Activated gamma-delta T cell treated with anti-CD3 and anti-CD28 coated beads, Interleukin-2, amount 50 U/mL, for 16 hours (primary cell): Measurements from ENCODE around the gene ISL2.

Experiments
- DNase-seq: peaks from one replicate; pipeline ENCODE4 v3.0.0-alpha.2; 2020; ENCODE audit warnings: low read depth

The ISL2 gene

DNA sequence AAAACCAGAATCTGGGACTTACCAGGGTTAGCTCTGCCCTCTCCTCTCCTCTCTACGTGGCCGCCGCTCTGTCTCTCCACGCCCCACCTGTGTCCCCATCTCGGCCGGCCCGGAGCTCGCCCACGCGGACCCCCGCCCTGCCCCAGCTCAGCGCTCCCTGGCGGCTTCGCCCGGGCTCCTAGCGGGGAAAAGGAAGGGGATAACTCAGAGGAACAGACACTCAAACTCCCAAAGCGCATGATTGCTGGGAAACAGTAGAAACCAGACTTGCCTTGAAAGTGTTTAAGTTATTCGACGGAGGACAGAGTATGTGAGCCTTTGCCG is 5.4 kb downstream of the ISL2 start:
- no peak for DNase-seq

DNA sequence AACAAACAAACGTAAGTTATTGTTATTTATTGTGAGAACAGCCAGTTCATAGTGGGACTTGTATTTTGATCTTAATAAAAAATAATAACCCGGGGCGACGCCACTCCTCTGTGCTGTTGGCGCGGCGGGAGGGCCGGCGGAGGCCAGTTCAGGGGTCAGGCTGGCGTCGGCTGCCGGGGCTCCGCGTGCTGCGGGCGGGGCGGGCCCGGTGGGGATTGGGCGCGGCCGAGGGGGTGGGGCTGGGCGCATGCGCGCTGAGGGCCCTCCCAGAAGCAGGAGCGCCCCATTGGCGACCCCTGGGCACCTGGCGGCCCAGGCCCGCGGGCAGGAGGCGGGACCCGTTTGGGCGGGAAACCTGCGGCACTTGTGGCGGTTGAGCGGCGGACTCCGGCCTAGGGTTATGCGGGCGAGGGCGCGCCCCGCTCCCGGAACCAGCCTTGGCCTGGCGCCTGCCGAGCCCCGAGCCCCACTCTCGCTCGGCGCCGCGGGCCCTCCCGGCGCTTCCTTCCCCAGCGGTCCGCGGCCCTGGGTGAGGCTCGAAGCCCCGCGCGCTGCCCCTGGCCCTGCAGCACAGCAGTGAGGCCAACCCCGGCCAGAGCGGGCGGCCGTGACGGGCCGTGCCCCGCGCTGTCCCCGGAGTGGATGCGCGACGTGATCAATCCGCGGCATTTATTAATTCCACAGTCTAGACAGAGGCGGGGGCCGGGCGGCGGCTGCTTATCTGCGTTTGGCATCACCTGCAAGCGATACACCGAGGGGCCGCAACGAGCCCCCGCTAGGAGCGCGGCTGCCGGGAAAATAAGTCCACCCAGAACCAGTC is 6.0 kb downstream of the ISL2 start:
- no peak for DNase-seq

DNA sequence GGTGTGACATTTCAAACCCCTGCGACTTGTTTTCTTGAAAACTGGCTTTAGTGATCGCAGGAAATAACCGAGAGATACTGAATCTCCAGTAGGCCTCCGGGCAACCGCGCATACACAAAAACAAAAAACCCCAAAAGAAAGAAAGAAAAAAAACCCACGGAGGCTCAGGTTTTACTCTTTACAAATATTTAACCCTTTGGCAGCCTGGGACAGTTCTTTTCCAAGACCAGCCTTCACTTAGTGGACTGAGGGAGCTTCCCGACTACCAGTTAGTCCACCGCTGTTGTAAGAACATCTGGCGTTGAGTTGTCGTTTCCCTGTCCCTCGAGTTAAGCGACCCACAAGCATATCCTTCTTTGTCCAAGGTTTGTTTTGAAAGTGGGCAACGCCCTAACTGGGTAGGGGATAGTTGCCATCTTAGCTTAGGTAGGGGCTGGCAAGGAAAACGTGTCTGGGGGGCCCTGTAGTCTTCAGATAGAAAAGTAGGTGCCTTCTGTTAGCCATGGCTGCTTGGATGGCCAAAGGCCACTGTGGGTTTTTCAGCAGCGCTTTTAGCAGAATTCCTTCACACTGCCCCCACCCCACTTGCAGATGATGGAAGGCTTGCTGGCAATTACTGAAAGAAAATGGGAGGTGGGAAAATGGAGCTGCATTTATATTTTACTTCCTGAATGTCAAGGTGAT is 6.9 kb downstream of the ISL2 start:
- no peak for DNase-seq

DNA sequence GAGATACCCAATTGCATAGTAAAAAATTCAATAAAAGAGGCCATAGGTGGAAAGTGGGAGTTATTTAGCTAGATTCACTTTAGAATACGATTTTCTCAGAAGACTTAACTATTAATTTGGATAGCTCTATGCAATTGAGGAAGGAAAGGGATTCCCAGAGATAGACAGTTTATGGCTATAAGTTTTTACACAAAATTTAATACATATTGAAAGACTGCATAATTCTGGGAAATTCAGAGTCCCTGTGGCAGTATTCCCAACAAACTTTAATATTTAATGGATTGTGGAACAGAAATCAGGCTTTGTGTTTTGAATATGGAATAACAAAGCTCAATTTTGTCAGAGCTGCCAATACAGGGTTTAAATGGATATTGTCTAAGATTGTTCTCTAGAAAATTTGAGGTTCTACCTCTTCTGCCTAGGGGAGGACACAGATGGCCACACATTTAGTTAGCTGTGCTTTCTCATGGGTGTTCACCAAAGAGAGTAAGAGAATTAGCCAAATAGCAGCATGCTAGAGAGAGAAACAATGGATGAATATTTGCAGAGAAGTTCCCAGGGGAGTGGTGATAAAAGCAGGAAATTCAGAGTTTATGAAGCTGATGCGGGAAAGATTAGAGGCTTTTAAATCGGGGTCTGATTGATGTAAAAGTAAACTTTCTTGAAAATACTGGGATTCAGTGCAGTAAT is 8.5 kb downstream of the ISL2 start:
- DNase-seq: no peak

DNA sequence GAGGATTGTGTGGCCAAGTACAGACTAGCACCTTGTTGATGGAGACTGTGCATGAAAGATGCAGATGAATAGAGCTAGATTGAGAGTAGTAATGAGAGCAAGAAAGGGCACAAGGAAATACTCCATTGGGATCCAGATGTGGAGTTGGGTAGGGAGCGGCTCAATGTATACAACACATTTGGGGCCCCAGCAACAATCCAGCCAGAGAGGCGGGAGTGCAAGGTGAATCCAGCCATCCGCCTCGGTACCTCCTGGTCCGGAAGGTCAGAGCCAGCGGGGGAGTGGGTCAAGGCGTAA is 9.0 kb downstream of the ISL2 start:
- DNase-seq: no peak

DNA sequence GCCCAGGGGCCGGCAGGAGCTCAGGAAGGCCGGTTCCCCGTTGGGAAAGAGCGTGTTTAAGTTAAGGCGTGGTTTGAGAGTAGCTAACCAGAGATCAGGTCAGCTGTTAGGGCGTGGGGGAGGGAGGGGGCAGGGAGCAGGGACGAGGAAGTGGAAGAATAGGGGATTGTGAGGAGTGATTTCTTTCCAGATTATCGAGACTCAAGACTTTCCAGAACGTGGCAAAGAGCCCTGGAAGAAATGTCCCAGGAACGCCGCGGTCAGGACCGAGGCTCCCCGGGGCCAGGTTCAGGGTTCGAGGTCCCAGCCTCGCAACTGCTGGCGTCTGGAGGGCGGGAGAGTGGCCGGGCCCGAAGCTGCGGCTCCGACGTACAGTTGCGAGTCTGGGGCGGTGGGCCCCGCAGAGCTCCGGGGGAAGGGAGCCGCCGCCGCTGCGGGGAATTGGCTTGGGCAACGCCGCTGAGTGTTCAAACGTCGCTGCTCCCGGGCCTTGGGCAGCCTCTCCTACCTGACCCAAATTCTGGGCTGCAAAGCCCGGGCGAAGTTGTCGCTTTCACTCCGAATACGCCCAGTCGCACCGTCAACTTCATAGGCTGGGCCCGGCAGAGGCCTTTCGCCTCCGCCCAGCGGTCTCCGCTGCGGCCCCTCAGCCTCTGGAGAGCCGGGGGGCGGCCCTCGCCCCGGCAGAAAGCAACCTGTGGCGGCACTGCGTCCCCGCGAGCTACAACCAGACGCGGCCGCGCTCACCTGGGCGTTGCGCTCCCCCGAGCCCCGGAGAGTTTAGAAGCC is 9.5 kb downstream of the ISL2 start:
- DNase-seq: no peak

DNA sequence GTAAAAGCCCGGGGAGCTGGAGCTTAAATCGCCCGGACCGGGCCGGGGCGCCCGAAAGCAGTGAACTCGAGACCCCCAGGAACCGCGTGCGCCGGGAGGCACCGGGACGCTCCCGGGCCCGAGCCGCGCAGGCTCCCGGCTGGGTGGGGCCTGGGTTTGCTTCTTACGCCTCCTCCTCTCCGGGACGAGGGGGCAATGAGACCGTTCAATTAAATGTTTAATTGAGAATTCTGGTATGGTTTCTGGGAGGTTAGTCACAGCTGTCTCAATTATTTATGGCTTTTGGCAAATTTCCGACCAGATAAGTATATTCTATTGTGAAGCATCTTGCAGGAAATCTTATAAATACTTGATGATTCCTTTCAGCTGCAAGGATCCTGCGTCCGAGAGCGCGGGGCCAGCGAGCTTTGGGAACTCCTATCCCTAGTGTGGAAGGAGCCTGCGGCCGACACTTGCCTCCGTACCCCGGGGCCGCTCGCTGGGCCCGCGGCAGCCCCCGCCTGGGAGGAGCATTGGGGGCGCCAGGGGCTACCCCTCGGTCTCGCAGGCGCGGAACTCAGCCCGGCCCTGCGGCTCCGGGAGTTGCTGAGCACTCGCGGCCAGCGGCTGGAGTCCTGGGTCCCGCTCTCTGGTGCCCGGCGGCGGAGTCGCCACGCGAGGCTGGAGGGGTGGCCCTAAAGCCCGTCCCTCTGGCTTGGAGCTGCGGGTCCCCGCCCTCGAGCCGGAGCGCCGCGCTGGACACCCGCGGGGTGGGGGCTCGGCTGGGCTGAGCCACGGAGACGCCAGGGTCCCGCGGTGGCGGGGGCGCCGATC is 10.3 kb downstream of the ISL2 start:
- DNase-seq: no peak

DNA sequence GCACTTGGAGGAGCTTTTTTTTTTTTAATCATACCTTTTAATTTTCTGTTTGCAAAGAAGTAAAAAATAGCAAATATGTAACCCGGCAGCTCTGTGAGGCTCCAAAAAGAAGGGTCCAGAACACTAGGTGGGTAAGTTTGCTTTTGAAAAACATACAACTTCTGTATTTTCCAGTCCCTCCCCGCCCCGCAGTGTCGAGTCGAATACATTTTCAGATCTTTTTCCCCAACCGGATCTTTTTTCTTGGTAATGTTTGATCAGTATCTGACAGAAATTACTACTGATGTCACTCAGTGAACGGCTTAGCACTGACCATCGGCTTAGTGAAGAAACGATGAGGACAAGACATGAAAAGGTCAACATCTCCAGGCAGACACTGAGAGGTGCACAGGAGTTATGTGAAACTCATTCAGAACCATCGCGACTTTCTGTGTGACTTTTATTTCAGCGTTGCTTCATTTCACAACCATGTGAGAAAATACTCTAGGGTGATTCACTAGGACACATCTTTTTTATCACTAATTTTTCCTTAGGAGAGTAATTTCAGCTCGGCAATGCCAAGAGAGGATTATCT is 11.0 kb downstream of the ISL2 start:
- no peak for DNase-seq

DNA sequence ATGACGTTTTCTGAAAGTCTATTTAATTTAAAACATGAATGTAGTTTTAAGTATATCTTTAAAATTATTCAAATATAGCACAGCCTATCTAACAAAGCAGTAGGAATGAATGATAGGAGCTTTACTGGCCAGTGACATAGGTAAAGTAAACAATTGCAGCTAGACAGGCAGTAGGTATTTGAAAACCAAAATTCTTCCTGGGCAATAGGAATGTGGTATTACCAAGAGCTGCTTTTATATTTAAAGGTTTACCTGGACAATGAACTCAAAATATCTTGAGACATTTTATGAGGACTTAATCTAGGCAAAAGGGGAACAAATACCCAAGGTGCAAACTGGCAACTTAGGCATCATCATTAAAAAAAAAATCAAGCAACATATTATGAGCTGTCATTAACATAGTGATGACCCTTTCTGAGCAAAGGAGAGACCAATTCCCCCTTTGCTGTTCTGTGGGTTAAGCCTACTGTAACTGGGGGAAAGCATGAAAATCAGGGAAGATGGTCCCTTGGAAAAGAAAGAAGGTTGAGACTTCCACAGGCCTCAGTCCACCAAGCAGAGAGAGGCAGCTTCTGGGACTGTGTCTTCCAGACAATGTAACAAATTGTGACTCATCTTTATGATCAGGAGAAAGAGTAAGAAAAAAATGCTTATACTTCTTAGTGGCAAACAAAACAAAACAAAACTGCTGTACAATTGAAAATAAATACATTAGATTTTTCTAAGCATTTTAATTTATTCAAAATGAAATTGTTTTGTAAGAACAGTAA is 12.9 kb downstream of the ISL2 start:
- no peak for DNase-seq

DNA sequence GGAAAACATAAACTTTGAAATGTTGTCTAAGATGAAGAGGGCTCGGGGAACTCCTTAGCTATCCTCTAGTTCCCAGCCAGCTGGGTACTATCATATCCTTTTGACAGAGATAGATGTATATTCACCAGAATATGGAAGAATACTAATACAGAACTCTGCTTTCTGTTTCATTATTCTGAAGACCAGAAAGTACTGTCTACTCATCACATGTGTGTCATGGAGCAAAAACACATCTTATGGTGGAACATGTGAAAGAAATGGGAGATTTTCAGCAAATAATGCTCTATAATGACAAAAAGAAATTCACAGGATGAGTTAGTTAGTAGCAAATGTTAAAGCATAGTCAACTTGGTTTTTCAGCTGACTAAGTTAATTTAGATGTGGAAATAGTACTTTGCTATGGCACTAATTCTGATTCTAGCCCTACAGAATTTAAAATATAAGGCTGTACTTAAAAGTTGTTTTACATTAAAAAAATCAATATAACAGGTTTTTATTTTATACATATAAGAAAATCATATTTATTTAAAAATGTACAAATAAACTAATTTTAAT is 16.5 kb downstream of the ISL2 start:
- DNase-seq: no peak

DNA sequence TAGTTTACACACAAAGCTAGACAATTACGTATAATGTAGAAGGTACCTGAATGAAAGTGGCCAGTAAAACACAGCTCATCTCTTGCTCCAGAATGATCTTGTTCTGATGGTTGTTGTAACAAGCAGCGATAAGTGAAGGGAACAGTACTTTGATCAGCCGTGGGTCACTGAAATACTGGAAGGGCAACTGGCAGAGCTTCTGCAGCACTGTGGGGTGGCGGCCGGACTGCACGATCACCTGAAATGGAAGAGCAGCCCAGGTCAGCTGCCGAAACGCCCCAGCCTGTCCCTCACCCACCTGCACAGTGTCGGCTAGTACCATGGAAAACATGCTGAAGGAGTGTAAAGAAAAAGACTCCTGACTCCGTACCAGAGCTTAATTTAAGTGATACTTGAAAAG is 17.3 kb downstream of the ISL2 start:
- DNase-seq: no peak

DNA sequence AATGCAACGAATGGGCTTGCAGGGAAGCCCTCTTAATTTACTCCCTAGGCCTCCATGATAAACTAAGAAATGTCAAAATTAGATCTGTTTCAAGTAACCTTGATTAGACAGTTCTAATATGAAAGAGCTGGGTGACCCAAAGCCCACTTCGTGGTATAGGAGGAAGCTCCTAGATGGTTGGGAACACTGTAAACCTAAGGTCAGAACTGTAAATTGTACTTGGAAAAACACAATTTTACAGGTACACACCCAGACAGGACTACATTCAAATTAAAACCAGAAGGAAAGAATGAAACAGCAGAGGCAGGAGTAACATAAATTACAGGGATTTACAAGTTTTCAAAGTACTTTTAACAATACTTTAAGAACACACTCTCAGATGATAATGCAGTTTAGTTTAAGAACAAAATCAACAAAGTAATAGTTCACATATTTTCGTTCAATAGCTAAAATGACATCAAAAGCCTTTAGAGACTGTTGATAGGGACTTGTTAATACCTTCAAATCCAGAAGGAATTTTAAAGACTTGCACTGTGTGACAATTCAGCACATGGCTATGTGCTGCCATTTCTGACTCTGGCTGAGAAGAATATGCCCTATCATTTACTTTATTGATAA is 18.4 kb downstream of the ISL2 start:
- no peak for DNase-seq

DNA sequence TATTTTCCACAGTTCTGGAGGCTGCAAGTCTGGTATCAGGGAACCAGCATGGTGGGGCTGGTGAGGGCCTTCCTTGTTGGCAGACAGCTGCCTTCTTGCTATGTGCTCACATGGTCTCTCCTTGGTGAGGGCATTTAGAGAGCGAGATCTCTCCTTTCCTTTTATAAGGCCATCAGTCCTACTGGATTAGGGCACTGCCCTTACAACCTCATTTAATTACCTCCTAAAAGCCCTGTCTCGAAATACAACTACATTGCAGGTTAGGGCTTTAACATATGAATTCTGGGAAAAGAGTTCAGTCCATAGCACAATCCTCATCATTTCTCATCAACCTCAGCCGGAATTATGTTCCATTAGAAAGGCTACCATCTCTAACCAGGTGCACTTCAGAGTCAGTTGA is 21.9 kb downstream of the ISL2 start:
- no peak for DNase-seq

DNA sequence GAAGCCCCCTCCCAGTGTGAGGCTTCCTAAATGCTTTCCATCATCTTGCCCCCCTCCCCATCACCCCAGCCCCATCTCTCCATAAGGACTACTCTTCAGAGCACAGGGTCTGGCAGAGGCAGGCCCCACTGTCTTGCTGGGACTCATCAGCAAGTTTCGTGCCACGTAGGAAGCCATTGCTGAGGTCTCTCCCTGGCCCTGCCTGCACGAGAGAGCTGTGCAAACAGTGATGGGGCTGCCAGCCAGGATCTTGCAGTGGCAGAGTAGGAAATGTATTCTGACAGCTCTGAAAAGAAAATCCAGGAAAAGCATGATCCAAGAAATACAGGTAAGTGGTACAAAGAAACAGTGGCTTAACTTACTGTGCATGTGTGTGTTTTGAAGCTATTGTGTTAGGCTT is 22.6 kb downstream of the ISL2 start:
- no peak for DNase-seq

DNA sequence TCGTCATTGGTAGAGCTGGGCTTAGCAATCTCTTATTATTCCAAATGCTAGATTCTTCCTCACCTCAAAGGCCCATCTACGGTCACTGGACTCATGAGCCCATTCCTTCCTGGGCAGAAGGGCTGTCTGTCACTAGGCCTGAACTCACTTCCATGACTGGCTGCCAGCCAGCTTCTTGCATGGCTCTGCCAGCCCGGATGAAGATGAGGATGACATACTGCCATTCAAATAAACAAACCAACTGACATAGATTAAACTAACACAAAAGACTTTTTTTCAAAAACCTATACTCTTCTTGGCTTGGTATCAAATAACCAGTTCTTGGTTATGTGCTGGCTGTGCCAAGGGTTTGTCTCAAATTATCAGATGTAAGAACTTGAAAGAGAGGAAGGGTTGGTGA is 23.8 kb downstream of the ISL2 start:
- no peak for DNase-seq

DNA sequence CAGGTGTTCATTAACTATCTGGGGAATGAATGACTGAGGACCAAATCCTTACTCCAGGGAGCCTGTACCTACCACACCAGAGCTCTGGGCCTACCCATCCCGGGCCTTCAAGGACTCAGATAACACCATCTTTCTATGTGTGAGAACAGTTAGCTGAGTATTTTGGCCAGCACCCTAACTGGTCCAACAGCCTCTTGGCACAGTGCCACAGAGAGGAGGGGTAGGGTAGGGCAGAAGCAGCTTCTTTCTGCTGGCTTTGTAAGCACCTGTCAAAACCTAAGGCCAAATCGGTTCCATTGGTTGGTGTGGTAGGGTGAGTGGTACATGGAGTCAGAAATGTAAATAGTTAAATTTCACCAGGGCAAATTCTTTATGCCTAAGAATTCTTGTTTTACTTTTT is 26.7 kb downstream of the ISL2 start:
- DNase-seq: no peak

DNA sequence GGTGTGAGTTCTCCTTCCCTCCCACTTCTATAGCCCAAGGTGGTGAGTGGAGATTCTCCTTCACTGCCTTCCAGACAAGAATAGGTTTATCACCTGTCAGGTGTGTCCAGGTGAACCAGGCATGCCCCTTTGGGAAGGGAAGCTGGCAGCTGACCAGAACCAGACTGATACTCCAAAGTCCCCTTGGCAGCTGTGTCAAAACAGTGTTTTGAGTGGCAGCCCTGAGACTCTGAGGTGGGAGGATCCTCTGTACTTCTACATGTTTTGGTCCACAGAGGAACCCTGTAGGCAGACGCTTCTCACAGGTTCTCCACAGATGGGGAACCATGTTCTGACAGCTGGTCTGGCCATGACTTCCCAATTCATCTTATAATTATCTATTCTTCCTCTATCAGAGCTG is 30.1 kb downstream of the ISL2 start:
- DNase-seq: no peak

DNA sequence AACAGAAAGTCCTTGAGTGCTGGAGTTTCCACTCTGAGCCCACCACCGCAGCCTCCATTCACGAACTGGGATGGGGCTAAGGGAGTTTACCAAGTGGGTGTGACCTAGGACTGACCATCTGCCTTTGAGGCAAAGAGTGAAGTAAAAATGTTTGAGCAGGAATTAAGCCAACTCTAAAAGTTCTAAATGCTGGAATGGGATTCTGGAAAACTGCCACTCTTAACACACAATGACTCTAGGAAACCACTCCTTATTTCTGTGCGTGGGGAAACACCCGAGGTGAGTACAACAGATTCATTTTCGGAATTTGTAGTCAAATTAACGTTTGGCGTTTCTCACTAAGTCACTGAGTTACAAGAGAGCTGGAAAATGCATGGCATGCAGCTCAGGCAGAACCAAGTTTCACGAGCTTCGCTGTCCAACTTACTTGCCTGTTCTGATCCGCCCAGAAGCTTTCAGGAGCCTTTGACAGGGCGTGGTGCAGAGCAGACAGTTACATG is 31.6 kb downstream of the ISL2 start:
- no peak for DNase-seq

DNA sequence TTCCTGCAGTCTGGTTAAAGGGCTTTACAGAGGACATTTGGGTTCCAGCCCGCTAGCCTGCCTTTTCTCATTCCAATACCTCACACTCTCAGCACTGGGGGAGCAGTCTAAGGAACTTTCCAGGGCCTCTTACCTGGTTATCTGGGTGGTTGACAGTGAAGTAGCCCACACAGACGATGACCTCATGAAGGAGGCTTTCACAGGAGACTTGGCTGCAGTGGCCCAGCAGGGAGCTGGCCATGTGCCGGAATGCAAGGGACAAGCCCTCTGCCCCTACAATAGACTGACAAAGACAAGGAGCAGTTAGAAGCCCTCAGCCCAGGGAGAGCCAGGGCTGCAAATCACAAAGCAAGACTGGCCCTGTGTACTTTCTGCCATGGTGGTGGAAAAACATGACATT is 39.5 kb downstream of the ISL2 start:
- no peak for DNase-seq

DNA sequence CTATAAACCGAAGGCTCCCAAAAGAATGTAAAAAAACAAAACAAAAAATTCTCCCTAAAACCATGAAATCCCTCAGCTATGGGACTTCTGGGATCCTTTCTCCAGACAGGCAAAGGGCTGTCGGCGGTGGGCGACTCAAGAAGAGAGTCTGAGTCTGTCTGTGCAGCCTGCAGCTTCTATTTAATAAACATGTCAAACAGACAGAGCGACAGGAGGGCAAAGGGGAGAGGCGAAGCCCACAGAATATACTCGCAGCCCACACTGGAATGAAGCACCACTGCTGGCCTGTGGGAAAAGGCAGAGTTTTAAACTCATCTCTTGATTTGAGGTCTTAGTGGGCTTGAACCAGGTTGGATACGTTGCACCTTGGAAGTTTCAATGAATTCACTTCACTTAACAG is 40.2 kb downstream of the ISL2 start:
- no peak for DNase-seq
